Embryonic facial prominence (tissue), 1 donor: ENCODE data around the gene CRB2.
"Not testable (repeated sequence)": the region's sequence is repeated elsewhere in the genome, so short reads cannot be mapped to it uniquely, and the experiment has no call there.

ENCODE experiments used
- DNase-seq: peaks from one replicate; pipeline ENCODE4 v3.0.0-alpha.2; 2016; ENCODE audit errors: extremely low spot score

CRB2 gene

DNA sequence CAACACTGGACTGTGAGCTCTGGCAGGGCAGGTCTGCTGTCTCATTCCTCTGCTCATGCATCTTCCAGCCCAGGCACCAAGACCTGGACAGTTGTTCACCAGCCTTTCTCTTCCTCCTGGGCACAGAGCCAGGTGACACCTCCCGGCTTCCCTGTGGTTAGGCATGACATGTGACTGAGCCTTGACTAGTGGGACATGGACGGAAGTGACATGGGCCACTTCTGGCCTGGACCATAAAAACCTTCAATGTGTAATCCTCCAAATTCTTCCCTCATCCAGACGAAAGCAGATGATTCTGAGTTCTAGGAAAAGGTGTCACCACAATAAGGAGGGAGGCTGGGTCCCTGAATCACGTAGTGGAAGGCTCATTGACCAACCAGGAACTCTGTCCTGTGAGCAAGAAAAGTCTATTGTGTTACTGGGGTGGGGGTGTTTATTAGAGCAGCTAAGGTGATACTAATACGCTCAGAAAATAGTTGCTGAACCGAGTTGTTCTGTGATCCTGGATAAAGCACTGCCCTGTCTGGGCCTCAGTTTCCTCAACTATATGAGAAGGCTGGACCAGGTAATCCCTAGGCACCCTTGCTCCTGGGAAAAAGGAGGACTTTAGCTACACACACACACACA is 26.6 kb upstream of the CRB2 start:
- DNase-seq: no peak

DNA sequence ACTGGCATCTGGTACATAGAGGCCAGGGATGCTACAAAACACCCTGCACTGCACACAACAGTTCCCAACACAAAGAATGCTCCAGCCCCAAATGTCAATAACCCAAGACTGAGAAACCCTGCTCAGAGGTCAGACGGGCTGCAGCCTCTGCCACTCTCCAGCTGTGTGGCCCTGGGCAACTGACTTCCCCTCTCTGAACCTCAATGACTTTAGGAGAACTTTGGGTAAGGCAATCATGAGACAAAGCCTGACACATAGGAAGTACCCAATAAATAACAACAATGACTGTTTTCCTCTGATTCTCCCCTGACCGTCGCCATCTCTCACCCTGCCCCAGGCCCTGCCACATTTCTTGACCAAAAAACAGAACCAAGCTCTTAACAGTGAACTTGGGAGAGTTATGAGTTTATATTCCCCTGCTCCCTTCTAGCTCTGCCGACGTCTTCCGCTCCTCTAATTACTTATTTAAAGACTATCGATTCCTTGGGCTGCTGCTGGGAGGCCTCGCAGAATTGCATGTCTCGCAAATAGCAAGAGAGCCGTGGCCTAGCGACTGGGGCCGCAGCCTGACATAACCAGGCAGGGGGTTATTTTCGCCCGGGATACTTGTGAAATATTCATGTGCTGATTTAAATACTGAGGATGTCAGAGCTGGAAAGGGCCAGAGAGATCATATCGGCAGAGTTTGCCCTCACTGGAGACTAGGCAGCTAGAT is 24.5 kb upstream of the CRB2 start:
- DNase-seq: no peak

DNA sequence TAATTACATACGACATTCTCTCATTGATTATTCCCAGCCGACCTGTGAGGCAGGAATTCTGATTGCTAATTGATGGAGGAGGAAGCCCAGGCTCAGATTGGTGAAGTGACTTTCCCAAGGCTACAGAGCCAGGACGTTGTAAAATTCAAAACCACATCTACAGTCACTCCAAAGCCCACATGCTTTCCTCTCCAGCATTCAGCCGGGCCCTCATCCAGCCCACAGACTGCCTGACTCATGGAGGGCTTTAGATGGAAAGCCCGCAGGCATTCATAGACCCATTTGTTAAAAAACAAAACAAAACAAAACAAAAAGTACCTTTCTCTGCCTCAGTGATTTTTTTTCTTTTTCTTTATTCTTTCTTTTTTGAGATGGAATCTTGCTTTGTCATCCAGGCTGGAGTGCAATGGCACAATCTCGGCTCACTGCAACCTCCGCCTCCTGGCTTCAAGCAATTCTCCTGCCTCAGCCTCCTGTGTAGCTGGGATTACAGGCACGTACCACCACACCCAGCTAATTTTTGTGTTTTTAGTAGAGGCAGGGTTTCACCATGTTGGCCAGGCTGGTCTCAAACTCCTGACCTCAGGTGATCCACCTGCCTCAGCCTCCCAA is 22.8 kb upstream of the CRB2 start:
- not testable (repeated sequence) for DNase-seq

DNA sequence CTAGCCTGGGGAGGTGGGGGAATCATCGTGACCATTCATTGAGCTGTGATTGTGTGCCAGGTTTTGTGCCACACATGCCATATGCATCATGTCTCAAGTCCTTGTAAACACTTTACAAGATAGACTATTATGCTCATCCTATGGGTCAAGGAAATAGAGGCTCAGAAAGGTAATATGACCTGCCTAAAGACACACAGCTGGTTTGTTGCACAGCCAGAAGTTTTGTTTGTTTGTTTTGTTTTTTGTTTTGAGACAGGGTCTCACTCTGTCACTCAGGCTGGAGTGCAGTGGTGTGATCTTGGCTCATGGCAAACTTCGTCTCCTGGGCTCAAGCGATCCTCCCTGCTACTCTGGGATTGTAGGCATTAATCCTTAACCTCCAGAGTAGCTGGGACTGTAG is 21.4 kb upstream of the CRB2 start:
- DNase-seq: no peak

DNA sequence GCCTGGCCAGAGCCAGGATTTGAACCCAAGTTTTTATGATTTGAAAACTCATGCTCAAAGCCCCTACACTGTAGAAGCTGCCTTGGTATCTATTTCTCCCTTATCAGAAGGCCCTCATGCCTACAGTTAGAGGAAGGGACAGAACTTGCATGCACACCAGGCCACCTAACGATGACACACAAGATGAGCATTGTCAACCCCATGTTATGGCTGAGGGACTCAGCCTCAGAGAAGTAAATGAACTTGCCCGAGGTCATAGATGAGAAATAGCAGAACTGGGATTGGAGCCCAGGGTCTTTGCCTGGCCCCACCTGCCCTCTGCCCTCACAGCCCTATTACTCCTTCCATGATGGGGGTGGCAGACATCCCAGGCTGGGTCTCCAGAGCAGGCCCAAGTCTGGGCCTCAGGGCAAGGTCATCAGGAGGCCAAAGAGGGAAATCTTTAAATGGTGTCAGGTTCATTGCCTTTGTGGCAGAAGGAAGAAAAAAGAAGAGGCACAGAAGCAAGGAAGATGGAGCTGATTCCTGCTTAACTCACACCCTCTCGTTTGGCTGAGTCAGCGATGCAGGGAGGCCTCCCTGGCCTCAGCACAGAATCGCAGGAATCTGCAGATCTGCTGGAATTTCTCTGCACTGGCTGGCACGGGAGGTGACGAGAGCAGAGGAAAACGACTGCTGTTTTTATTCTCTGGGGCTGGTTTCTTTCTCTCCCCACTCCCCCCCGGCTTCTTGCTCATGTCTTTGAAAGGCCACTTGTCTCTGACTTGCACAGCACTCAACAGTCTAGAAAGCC is 20.6 kb upstream of the CRB2 start:
- no peak for DNase-seq

DNA sequence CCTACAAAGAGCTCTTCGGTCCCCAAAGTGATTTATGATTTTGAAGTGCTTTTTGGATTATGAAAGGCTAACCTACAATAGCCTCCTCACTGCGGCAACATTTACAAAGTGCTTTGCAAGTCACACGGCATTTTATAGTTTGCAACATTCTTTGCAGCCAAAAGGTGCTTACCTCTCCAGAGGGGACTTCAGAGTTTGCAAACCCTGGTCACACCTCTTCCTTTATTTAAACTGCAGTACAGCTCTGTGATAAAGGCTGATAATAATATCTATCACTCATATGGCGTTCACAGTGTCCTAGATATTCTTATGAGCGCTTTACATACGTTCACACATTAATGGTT is 20.0 kb upstream of the CRB2 start:
- no peak for DNase-seq

DNA sequence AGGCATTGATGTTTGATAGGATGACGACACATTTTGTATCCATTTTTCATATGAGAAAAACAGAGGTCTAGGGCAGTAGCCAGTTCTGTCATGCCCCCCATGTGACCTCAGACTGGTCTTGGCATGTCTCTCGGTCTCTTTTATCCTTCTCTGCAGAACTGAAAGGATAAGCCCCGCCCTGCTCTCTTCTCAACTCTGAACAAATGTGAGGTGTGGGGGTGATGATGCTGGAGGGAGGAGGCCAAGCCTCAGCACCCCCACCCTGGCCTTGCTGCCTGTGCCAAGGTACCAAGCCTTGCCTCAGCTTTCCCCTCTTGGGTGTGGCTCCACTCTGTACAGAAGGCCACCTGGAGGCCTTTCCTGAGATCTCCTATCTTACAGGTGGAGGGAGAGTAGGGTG is 19.5 kb upstream of the CRB2 start:
- no peak for DNase-seq

DNA sequence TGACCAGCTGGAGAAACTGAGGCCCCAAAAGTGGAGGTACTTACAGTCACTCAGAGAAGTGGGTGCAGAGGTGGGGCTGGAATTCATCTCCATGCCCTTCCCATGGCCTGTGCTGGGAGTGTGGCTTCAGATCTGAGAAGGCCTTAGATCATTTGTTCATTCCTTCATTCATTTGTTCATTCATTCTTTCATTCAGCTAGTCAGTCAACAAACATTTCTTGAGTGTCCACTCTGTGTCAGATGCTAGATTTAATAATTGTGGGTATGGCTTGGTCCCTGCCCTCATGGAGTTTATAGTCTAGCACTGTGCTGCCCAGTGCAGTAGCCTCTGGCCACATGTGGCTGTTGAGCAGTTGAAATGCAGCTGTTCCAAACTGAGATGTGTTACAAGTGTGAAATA is 19.0 kb upstream of the CRB2 start:
- DNase-seq: no peak

DNA sequence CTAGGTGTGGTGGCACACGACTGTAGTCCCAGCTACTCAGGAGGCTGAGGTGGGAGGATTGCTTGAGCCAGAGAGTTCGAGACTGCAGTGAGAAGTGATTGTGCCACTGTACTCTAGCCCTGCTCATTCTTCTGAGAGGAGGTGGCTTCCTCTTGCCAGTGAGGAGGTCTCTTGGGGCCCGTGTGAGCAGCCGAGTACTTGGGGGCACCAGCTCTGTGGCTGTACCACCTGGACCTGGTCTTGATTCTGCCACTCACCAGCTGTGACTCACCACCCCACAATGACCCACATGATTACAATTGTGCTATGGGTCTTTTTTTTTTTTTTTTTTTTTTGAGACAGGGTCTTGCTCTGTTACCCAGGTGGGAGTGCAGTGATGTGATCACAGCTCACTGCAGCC is 18.0 kb upstream of the CRB2 start:
- DNase-seq: no peak

DNA sequence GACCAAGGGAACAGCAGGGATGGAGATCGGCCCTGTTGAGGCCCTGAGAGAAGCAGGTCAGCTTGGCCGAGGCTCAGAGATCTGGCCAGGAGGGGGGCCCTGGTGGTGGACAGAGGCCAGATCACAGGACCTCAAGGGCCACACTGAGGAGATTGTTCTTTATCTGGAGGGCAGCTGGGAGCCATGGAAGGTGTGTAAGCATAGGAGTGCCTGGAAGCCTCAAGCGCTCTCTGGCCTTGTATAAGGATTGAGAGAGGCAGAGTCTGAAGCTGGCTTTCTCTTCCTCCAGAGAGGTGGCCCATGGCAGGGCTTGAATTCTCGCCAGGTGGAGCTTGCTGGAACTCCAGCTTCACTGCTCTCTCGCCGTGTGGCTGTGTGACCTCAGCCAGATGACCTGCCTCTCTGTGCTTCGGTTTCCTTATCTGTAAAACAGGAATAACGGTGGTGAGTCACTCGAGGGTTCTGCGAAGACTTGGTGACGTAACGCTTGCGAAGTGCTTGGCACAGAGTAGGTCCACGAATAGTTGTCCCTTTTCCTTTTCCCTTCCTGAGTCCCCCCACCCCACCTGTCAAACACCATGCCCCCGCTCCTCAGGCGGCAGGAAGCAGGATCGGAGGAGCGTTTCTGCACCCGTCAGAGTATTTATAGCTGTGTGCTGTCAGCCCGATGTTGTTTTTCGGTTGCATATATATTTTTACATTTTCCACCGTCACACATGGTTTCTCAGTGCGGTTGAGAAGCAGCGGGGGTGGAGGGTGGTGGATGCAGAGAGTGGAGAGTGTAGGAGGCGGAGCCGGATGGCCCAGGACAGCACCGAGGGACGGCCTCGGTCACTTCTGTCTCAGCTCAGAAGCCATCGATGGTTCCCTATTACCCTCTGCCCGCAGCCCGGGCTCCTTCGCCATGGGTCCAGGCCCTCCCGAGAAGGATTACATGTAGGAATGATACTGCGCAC is 17.0 kb upstream of the CRB2 start:
- no peak for DNase-seq

DNA sequence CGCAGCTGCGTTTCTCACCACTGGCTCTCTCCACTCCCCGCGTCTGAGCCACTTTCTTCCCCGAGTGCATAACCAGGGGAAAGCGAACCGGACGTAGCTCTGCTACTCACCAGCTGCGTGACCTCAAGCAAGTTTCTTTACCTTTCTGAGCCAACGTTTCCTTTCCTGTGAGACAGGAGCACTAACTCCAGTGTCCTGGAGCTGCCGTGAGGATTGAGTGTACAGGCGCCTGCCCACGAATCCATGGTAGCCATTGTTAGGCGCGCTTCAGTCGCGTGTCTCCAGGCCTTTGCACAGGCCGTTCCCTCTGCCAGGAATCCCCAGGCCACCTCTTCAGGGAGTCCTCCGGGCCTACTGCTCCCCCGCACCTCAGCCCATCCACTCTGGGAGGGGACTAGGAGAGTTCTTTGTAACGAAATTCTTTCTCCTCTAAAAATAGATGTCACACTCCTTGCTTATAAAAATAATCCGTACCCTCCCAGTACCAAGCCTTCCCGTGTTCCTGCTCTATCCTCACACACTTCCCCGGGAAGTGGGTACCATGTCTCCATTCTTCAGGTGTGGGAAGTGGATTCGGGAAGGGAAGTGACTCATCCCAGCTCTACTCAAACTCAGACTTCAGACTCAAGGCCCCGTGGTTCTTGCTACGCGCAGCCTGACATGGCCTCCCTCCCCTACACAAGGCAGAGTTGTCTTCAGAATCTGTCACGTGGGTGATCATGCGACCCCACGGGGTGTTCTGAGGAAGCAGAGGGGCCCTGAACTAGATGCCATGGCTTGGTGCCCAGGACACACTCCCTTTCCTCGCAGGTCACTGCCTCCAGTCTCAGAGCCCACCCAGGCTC is 16.1 kb upstream of the CRB2 start:
- no peak for DNase-seq

DNA sequence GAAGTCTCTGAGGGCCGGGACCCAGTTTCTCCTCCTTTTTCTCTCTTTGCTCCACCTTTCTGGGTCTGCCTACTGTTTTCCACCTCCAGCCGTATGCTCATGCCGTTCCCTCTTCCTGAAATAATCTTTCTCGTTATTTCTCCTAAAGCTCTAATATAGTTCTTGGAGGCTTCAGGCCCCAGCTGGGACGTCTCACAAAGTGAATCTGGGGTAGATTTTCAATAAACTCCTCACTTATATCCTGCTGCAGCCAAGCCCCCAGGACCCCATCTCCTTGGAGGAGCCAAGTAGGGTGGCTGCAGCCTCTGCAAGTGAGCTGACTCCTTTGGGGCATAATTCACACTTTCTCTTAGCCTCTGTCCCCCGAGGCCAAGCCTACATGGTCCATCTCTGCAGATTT is 14.2 kb upstream of the CRB2 start:
- DNase-seq: no peak

DNA sequence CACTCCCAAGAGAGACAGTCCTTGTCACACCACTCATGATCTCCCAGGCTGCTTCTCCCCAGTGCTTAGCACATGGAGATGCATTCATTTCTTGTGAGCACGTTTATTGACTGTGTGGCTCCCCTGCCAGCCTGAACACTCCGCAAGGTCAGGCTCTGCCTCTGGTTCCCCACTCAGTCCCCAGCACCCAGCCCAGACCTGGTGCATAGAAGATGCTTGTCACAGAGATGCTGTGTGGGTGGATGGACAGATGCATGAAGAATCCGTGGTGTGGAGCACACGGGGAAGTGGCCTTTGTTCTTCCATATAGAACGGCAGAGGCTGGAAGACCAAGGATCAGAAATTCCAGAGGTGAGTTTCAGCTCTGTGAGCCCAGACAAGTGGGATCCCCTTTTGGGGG is 13.8 kb upstream of the CRB2 start:
- no peak for DNase-seq

DNA sequence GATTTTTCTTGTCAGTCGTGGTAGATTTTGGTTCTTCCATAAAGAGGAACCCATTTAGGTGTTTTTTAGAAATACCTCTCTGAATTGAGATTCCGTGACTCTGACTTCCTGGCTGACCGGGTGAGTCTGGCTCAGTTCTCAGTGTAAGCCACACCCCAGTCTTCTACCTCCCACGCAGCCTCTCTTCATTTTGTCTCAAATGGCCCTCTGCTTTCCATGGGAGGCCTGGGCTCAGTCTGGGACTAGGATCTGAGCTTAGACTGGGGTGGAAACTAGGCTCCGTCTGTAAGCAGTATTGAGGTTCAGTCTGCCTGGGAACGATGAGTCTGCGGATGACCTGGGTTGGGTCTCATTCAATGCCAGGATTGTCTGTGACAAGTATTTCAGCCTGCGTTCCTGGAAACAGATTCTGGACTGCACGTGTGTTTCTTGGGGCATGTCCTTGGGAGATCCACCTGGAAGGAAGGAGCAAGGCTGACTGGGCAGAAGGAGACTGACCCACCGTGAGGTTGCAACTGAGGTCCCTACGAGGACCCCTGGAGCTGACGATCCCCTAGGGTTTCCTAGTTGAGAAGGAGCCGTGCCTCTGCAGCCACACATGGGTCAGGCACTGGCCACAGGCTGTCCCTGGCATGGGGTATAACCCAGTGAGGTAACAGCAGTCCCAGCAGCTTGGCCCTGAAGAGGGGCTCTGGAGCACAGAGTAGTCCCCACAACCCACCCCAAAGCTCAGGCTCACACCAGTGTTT is 12.4 kb upstream of the CRB2 start:
- no peak for DNase-seq

DNA sequence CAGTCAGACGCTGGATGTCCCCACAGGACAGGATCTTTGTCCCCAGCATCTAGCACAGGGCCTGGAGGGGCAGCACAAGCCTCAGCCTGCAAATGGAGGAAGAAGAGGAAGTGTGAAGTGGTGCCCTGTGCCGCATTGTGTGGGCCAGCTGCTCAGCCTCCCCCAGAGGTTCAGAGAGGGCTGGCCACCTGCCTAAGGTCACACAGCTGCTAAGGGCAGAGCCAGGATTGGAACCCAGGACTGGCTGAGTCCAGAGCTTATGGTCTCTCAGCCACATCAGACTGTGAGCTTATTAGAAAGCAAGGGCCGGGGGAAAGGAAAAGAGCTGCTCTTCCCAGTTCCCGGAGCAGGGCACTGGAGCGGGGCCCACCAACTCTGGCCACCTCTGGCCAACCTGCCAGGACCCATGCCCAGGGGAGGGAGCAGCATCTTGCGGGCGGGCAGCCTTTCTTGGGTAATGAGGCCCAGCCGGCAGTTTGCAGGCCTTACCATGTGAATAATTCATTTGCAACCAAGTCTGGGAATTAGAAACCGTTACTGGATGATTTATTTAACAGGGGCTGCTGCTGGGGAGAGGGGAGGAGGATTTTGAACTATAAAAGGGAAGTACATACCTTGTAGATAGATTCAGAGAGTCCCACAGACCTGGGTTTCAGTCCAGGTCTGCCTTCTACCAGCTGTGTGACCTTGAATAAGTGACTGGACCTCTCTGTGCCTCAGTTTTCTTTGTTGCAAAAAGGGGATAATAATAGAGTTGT is 11.6 kb upstream of the CRB2 start:
- no peak for DNase-seq

DNA sequence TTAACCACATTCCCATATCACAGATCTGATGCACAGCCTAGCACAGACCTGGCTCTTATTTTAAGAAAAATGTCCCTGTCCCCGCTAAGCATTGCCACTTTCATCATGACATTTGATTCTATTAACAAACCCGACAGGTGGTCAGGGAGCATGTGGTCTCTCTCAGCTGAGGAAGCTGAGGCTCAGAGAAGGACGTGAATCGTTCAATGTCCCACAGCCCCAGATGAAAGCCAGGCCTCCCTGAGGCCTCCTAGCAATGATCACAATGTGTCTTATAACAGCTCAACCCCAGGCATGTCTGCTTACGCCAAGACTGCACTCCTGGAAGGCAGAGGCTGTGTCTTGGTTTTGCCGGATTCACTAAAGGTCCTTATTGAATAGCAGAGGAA is 10.4 kb upstream of the CRB2 start:
- no peak for DNase-seq

DNA sequence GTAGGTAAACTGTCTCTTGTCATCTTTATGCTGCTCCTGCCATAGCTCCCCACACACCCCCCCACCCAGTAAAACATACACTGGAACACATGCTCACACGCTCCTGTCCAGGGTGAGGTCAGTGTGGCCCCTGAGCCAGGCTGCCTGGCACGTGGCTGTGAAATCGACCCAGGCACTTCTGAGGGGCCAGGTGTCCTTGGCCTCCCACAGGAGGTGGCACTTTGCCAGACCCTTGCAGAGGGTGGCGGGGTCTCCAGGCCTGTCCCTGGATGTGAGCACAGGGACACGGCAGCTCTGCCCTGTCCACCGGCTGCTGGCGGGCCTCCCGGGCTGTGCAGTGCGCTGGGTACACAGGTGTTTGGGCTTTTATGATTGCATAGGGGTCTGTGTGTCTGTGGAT is 10.0 kb upstream of the CRB2 start:
- DNase-seq: no peak

DNA sequence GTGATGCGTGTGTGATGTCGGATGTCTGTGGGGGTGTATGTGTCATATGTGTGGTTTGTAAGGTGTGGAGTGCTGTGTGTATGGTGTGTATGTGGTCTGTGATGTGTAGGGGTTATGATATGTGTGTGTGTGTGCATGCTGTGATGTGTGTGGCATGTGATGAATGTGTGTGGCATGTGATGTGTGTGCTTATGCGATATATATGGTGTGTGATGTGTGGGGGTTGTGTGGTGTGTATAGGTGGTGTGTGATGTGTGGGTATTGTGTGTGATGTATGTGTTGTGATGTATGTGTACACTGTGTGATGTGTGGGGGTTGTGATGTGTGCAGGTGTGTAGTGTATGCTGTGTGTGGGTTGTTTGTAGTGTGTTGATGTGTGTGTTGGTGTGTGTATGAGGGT is 9.2 kb upstream of the CRB2 start:
- no peak for DNase-seq
